Adrenal gland (tissue), 5 donors: Measurements from ENCODE around the gene RMI2.

ENCODE experiments used
- CTCF ChIP-seq, 6 experiments: fragments of 450-650 bp in 4 of 6; fragments of 200-600 bp in 2 of 6; sonication (generic) in 1 of 6; IDR thresholded peaks; 1 replicate in 5 of 6; 2 replicates in 1 of 6; pipeline versions ENCODE4 v1.5.1 to v1.8.0; 2016 to 2021; ENCODE audit warnings: antibody characterized with exemption in 6 of 6, mild to moderate bottlenecking in 2 of 6, moderate library complexity in 1 of 6
- POLR2A ChIP-seq, 2 donors: fragments of 450-650 bp; IDR thresholded peaks; one replicate each; pipeline ENCODE4 v1.6.1; 2017; ENCODE audit warnings: antibody characterized with exemption in 2 of 2, mild to moderate bottlenecking in 2 of 2, moderate library complexity in 1 of 2
- donor health status: DM: no; HTN: no; CAD: no.

GRCh38 chr16:11315510-11315909 is 29.7 kb upstream of the RMI2 start:
- TF ChIP-seq POLR2A (IDR thresholded peaks at IDR 0.05) (no peak), CTCF (IDR thresholded peaks at IDR 0.05) (no peak)
